Endothelial cell of umbilical vein (primary cell): Measurements from ENCODE around the gene RYR1. TPM values are rescaled to one million over a fixed set of nuclear protein-coding genes. Genes with fewer than 3 reads are reported as not detected.

Source experiments
- BruUV-seq: library from RNA; stranded (reverse); fragments of 400-500 nt; replicated peaks from 2 replicates; lab custom pipeline; 2021; lab: Mats Ljungman, UMichigan
- CTCF ChIA-PET: fragments of 300-600, 350-600 bp; sonication (Branson Sonifier 250); formaldehyde crosslinking; loops from one replicate; lab custom pipeline; 2021; ENCODE audit warnings: antibody characterized with exemption, inconsistent platforms; lab: Charles Lee
- POLR2A ChIA-PET: fragments of 300-600, 350-600 bp; sonication (Branson Sonifier 250); formaldehyde crosslinking; loops from one replicate; lab custom pipeline; 2021; ENCODE audit warnings: antibody characterized with exemption, inconsistent platforms; lab: Charles Lee
- DNase-seq: peaks from one replicate; pipeline ENCODE4 v3.0.0-alpha.2; 2011; ENCODE audit warnings: low read depth, low spot score
- FAIRE-seq: peaks from 2 replicates; lab custom pipeline; 2011; peaks lifted over from hg19 to GRCh38; lab: Jason Lieb, UNC
- H2AFZ ChIP-seq: 2 replicates; pipeline ENCODE4 v1.6.0; 2012; ENCODE audit warnings: low read depth, low read length, control low read depth, inconsistent platforms
- H3K27ac ChIP-seq: 2 replicates; pipeline ENCODE4 v1.5.1; 2011; ENCODE audit warnings: low read depth, mild to moderate bottlenecking, control low read depth, low read length, moderate library complexity; ENCODE audit not compliant: insufficient read depth
- H3K27me3 ChIP-seq, 2 experiments: 2 replicates each; pipeline versions ENCODE4 v1.6.0 to v1.6.1; 2011; ENCODE audit warnings: low read length in 2 of 2, mixed read lengths in 1 of 2; ENCODE audit not compliant: control insufficient read depth in 2 of 2, insufficient read depth in 2 of 2
- H3K36me3 ChIP-seq, 2 experiments: 2 replicates in 1 of 2; 3 replicates in 1 of 2; pipeline ENCODE4 v1.5.1; 2011; ENCODE audit warnings: low read length in 2 of 2, mild to moderate bottlenecking in 1 of 2, moderate library complexity in 1 of 2; ENCODE audit not compliant: control insufficient read depth in 2 of 2, insufficient read depth in 2 of 2; ENCODE audit errors: extremely low read depth in 1 of 2
- H3K4me1 ChIP-seq: 3 replicates; pipeline ENCODE4 v1.5.1; 2011; ENCODE audit warnings: mild to moderate bottlenecking, low read length; ENCODE audit not compliant: control insufficient read depth, insufficient read depth; ENCODE audit errors: extremely low read depth
- H3K4me2 ChIP-seq: 2 replicates; pipeline ENCODE4 v1.6.1; 2011; ENCODE audit warnings: low read length, control low read depth, mixed read lengths; ENCODE audit not compliant: insufficient read depth
- H3K4me3 ChIP-seq, 3 experiments: fragments of 200-600 bp in 1 of 3; sonication (generic), shearing (Covaris generic) in 1 of 3; replicated peaks in 1 of 3; 2 replicates each; pipeline ENCODE4 v1.5.1; 2011 to 2016; ENCODE audit warnings: control low read depth in 3 of 3, low read length in 3 of 3, mild to moderate bottlenecking in 2 of 3, inconsistent platforms in 1 of 3, low read depth in 1 of 3, moderate library complexity in 1 of 3; ENCODE audit not compliant: insufficient read depth in 1 of 3
- H3K79me2 ChIP-seq: 2 replicates; pipeline ENCODE4 v1.6.0; 2012; ENCODE audit warnings: low read length, inconsistent platforms; ENCODE audit not compliant: control insufficient read depth, insufficient read depth
- H3K9ac ChIP-seq: replicated peaks from 2 replicates; pipeline ENCODE3; 2011; ENCODE audit warnings: low read length, control low read depth; ENCODE audit not compliant: insufficient read depth; ENCODE audit errors: extremely low read depth
- H3K9me1 ChIP-seq: replicated peaks from 3 replicates; pipeline ENCODE4 v1.6.0; 2011; ENCODE audit warnings: mild to moderate bottlenecking, low read length; ENCODE audit not compliant: control insufficient read depth, insufficient read depth; ENCODE audit errors: extremely low read depth
- H3K9me3 ChIP-seq: replicated peaks from 2 replicates; pipeline ENCODE4 v1.5.1; 2012; ENCODE audit warnings: low read length, inconsistent platforms; ENCODE audit not compliant: control insufficient read depth, insufficient read depth
- H4K20me1 ChIP-seq: replicated peaks from 2 replicates; pipeline ENCODE3; 2011; ENCODE audit warnings: mild to moderate bottlenecking, low read length; ENCODE audit not compliant: control insufficient read depth, insufficient read depth; ENCODE audit errors: extremely low read depth
- CTCF ChIP-seq, 2 donors: IDR thresholded peaks; 1 replicate in 1 of 2; 2 replicates in 1 of 2; pipeline ENCODE4 v1.5.1; 2011; ENCODE audit warnings: low read length in 2 of 2, mild to moderate bottlenecking in 2 of 2, moderate library complexity in 2 of 2, control low read depth in 1 of 2, inconsistent platforms in 1 of 2, low read depth in 1 of 2; ENCODE audit not compliant: insufficient read depth in 1 of 2; ENCODE audit errors: extremely low read depth in 1 of 2
- FOS ChIP-seq: IDR thresholded peaks from 2 replicates; pipeline ENCODE4 v1.6.1; 2011; ENCODE audit warnings: mild to moderate bottlenecking, low read length, moderate library complexity, borderline replicate concordance; ENCODE audit not compliant: insufficient read depth
- JUN ChIP-seq: IDR thresholded peaks from 2 replicates; pipeline ENCODE4 v1.6.1; 2011; ENCODE audit warnings: borderline replicate concordance, low read depth; ENCODE audit not compliant: insufficient read length, insufficient read depth
- MYC ChIP-seq: IDR thresholded peaks from one replicate; pipeline ENCODE4 v1.6.1; 2011; ENCODE audit warnings: mild to moderate bottlenecking, low read depth, low read length
- POLR2A ChIP-seq: IDR thresholded peaks from 2 replicates; pipeline ENCODE4 v1.6.1; 2012; ENCODE audit warnings: low read depth, mild to moderate bottlenecking, control low read depth, low read length
- POLR2AphosphoS5 ChIP-seq: IDR thresholded peaks from 2 replicates; pipeline ENCODE4 v1.6.1; 2012; ENCODE audit warnings: low read depth, mild to moderate bottlenecking, control low read depth, low read length, moderate library complexity; ENCODE audit not compliant: insufficient read depth
- dilution Hi-C: fragments of 300-500 bp; cut with MboI; formaldehyde crosslinking; loops from one replicate; pipeline ENCODE4 v1.15.0; 2019; ENCODE audit warnings: low sequenced_read_pairs; ENCODE audit not compliant: extremely low pct_ligation_motif_present
- intact Hi-C: fragments of 100-400 bp; cut with micrococcal nuclease; formaldehyde crosslinking; loops from one replicate; pipeline ENCODE4 v1.10.0; 2022
- polyA plus RNA-seq, 4 experiments: library from polyadenylated mRNA; depleted of rRNA in 3 of 4; stranded (reverse) in 3 of 4; unstranded in 1 of 4; fragments of >200 nt; gene quantifications; 2 replicates each; pipeline versions ENCODE4 v1.2.1 to v1.2.3, GENCODE V29; 2011 to 2012; ENCODE audit warnings: missing spikeins in 1 of 4
- total RNA-seq: library from RNA; stranded (reverse); gene quantifications from 2 replicates; pipeline ENCODE4 v1.2.3, GENCODE V29; 2021
- TF ChIP-seq, protein P1 (sequence below): IDR thresholded peaks from 2 replicates; pipeline ENCODE4 v1.6.1; 2011; ENCODE audit not compliant: insufficient read depth, insufficient read length

RYR1 gene
- total and polyA plus RNA-seq, 2 donors (not counting 3 experiments of a cell fraction or from before 2014, with no cell fraction given) = under 0.01 to 0.02 TPM

- Histone ChIP-seq H3K4me3 (no peak overlapping the region), H3K9me3 (no peaks in the 10 kb centered on the region), H3K27ac (no peak overlapping the region), H3K4me1 (no peaks in the 10 kb centered on the region), H4K20me1 (no peaks in the 10 kb centered on the region), H3K27me3 (no peaks in the 10 kb centered on the region), H2AFZ (no peak overlapping the region), H3K9ac (no peak overlapping the region), H3K79me2 (no peaks in the 10 kb centered on the region), H3K36me3 (no peaks in the 10 kb centered on the region), H3K9me1 (no peaks in the 10 kb centered on the region), H3K4me2 (no peak overlapping the region)
- BruUV-seq = no TSS peak
- dilution Hi-C loops = no loop called here
- TF ChIP-seq POLR2AphosphoS5 (no peak), POLR2A (no peak), FOS (no peak), JUN (no peak), MYC (no peak), CTCF (IDR thresholded peaks at IDR 0.05; ENCODE audit: extremely low read depth in 1 of 2, insufficient read depth in 1 of 2, low read depth in 1 of 2, low read length in 2 of 2) (no peak)
- TF ChIP-seq, protein P1, sequence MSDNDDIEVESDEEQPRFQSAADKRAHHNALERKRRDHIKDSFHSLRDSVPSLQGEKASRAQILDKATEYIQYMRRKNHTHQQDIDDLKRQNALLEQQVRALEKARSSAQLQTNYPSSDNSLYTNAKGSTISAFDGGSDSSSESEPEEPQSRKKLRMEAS = no peak
- ChIA-PET CTCF (no interaction called here), POLR2A (no interaction called here)
- intact Hi-C loops = no loop called here
- no peak for FAIRE-seq
- DNase-seq = no peak
These were observed 58.8 kb downstream of the RYR1 start for GRCh38 chr19:38492181-38492813.
